HG03095 (cell line): ENCODE results near the gene SKI.
"Not testable (repeated sequence)": the region's sequence is repeated elsewhere in the genome, so short reads cannot be mapped to it uniquely, and the experiment has no call there.

Experiments used
- ATAC-seq: cut with Tn5 transposase; IDR thresholded peaks from one replicate; pipeline ENCODE4 v1.9.1; 2021; ENCODE audit warnings: moderate library complexity; ENCODE audit not compliant: unreplicated experiment

Gene SKI

GRCh38 chr1:2290595-2291510 is 62.7 kb downstream of the SKI start:
- peak; percentile 59 for ATAC-seq

DNA sequence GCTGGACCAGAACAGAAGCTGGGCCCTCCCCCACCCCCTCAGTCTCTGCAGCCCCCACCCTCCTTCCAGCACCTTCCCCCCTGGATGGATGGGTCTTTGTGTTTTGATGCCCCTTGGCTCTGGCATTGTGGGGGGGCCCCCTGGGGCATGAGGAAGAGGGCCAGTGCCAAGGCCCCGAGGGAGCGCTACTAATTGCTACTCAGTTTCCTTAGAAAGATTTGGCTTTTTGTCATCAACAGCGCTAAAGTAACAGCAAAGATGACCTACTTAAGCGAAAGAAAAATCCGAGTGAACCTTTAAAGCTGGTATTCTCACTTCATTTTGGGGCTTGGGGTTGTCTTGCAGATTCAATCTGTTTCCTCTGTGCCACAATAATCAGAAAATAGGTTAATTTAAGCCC is 63.5 kb downstream of the SKI start:
- no peak for ATAC-seq

GRCh38 chr1:2292725-2293450 is 64.8 kb downstream of the SKI start:
- no peak for ATAC-seq

- no peak for ATAC-seq
These were observed 66.1 kb downstream of the SKI start for GRCh38 chr1:2294033-2294724.

GRCh38 chr1:2294725-2295078 is 66.6 kb downstream of the SKI start:
- no peak for ATAC-seq

GRCh38 chr1:2295526-2295925 is 67.4 kb downstream of the SKI start:
- ATAC-seq: no peak

- ATAC-seq: not testable (repeated sequence)
These were observed 68.1 kb downstream of the SKI start for GRCh38 chr1:2296211-2296610.

- ATAC-seq: no peak
These were observed 68.5 kb downstream of the SKI start for GRCh38 chr1:2296614-2297013.

- ATAC-seq: no peak
These were observed 69.3 kb downstream of the SKI start for GRCh38 chr1:2297246-2298011.

DNA sequence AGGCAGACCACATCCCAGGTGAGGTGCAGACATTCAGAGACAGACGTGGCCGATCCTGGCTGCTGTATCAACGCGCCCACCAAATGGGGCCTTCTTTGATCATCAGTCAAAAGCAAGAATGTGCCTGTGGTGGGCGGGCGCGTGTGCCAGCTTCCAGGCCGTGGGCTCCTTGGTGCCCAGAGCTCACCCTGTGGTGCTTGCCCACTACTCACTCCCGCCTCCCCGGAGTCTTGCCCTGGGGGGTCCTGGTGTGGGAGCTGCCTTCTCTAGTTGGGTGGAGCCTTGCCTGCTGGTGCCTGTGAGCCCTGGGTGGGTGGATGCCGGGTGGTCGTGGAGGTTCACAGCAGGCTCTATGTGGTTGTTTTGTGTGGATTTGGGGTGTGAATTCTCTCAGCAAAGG is 70.6 kb downstream of the SKI start:
- no peak for ATAC-seq

- no peak for ATAC-seq
These were observed 71.1 kb downstream of the SKI start for GRCh38 chr1:2299131-2299627.

DNA sequence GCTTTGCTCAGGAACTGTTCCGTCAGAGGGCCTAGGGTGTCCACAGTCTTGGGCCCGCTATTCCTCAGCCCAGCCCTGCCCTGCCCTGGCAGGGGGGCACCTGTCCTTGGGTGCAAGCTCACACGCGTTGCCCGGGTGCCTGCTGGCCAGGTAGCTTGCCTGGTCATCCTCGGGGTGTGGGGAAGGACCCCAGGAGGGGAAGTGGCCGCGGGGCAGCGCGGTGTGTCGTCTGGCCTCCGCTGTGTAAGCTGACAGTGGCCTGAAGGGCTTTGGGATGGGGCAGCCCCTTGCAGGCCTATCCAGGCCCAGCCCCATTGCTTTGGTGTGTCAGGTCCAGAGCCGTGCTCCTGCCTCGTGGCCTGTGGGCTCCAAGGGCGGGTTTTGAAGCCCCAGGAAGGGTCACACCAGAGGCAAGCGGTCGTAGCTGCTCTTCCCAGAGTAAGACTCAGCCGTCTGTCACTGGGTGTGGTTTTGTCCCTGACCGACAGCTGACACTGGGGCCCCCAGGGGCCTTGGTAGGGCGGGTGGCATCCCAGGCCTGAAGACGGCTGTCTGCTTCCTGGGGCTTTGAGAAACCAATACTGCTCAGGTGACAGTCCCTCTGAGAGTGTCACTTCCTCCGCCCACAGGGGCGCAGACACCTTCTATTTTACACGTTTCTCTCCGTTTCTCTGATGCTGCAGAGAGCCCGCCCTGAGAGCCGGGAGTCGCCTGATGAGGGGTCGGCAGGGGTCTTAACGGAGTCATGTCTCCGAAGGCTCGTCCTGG is 72.1 kb downstream of the SKI start:
- ATAC-seq: peak; percentile 71

DNA sequence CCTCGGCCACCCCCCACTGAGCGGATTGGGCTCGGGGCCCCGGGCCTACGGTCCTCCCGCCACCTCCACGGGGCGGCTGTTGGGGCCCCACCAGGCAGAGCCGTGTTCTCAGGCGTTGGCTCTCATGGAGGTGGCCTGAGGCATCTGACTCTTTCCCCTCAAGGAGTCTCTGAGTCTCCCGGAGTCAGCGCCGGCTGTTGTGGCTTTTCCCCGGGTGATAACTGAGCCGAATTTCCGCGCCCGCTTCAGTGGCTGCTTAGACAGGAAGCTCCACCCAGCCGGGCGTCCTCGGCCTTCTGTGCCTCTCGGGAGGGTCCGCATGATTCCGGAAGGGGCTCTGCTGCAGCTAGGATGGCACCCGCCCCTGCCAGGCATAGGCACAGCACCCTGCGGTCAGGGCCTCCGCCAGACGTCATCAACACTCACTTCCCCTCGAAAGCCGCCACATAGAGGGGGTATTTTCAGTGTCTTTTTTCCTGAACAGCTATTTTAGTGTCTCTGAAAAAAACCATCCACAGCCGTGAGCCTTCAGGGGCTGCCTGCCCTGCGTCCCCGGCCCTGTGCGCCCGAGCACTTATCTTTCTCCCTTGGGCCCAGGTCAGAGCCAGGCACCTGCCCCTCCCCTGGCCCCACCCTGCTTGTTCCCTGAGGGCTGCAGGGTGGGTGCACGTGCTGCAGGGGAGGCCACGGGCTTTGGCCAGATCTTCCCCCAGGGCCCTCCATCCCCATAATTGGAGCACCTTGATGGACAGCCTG is 72.9 kb downstream of the SKI start:
- ATAC-seq: peak; percentile 41

DNA sequence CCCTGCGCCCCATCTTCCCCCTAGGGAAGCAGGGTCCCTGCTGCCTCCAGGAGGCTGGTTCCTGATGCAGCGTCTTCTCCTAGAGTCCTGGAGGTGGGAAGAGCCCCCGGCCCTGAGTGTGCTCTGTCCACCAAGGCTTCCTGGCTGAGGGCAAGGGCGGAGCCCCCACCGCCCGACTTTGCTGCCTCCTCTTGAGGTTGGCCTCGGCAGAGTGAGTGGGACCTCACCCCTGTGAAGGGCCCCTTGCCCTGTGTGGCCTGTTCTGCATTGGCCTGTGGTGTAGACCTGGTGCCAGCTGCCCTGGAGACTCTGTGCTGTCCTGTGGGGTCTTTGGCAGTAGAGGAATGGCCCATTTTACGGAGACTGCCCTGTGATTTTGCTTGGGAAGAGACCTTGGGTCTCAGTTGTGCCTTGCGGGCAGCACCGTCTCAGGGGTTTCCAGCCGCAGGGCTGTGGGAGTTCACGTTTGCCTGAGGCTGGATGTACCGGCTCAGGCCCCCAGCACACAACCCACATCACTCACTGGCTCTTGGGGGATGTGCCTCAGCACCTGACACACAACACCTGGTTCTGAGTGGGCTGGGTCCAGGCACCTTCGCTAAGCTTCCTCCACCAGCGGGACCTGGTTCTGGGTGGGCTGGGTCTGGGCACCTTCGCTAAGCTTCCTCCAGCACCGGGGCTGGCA is 73.6 kb downstream of the SKI start:
- ATAC-seq: no peak

DNA sequence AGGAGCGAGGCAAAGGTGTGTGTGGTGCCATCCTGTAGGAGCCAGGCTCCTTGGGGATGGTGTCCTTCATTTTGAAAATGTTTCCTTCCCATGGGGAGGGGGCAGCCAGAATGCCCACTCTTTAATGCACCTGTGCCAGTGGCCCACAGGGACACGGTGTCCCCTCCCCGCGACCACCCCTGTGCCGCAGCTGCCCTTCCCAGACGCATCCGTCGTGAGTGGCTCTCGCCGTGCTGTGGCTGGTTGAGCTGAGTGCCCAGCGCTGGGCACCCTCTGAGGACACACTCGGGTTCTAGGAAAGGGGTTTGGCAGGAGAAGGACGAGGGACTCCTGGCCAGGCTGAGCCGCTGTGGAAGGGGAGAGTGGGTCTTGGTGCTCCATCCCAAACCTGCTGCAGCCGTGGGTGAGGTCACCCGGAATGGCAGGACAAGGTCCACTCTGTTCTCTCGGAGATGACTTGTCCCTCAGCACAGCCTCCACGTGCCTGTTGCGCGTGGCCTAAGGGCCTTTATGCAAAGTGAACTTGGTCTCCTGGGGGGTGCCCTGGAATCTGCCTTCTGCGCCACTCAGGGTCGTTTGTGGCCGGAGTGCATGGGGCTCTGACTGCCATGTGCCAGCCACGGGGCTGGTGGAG is 74.3 kb downstream of the SKI start:
- ATAC-seq: no peak

GRCh38 chr1:2303016-2303775 is 75.1 kb downstream of the SKI start:
- ATAC-seq: no peak

GRCh38 chr1:2303781-2304180 is 75.7 kb downstream of the SKI start:
- ATAC-seq: no peak

DNA sequence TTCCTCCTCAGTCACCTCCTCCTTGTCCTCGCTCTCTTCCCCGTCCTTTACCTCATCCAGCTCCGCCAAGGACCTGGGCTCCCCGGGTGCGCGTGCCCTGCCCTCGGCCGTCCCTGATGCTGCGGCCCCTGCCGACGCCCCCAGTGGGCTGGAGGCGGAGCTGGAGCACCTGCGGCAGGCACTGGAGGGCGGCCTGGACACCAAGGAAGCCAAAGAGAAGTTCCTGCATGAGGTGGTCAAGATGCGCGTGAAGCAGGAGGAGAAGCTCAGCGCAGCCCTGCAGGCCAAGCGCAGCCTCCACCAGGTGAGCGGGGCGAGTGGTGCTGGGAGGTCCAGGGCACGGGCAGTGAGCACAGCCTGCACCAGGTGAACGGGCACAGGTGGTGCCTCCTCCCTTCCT is 76.2 kb downstream of the SKI start:
- ATAC-seq: no peak
